Measurements from ENCODE around the gene SRSF9. TPM values are rescaled to one million over a fixed set of nuclear protein-coding genes. Genes with fewer than 3 reads are reported as not detected.
"Not testable (repeated sequence)": the region's sequence is repeated elsewhere in the genome, so short reads cannot be mapped to it uniquely, and the experiment has no call there.

Gene SRSF9
- total RNA-seq, 1 donor from 2014 or later, result 113 TPM

DNA sequence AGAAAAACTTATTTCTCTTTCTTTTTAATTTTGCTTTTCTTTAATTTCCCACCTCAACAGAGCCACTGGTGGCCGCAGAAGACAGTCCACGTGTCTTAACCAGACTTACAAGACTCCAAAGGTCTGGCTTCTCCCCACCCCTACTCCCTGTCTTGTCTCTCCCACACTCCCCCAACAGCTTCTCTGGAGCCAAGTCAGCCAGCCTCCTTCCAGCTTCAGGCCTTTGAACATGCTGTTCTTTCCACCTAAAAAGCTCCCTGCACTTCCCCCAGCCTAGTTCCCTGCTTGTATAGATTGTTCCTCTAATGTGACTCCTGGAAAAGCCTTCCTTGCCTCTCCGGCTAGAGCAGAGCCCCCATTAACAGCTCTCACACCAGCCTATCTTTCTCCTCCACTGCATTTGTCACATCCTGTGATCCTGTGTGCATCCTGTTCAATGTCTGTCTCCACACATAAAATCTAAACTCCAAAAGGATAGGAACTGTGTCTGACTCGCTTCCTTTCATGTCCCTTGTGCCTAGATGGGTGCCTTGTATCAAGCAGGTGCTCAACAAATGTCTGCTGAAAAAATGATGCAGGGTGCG, 18.6 kb upstream of the SRSF9 start:
- DNase-seq (ENCODE audit: low spot score), result no peak
- Mint-ChIP-seq H3K27me3 (ENCODE audit: low read depth) (no peaks in the 10 kb centered on the region), H3K9me3 (ENCODE audit: low read depth) (no peaks in the 10 kb centered on the region), H3K4me1 (ENCODE audit: low read depth) (no peaks in the 10 kb centered on the region), H3K27ac (ENCODE audit: unreplicated experiment) (no peak overlapping the region), H3K36me3 (ENCODE audit: low read depth) (peaks cover 3% of the 10 kb centered on the region), H3K4me3 (ENCODE audit: unreplicated experiment) (no peak overlapping the region)
- TF ChIP-seq, protein P1, sequence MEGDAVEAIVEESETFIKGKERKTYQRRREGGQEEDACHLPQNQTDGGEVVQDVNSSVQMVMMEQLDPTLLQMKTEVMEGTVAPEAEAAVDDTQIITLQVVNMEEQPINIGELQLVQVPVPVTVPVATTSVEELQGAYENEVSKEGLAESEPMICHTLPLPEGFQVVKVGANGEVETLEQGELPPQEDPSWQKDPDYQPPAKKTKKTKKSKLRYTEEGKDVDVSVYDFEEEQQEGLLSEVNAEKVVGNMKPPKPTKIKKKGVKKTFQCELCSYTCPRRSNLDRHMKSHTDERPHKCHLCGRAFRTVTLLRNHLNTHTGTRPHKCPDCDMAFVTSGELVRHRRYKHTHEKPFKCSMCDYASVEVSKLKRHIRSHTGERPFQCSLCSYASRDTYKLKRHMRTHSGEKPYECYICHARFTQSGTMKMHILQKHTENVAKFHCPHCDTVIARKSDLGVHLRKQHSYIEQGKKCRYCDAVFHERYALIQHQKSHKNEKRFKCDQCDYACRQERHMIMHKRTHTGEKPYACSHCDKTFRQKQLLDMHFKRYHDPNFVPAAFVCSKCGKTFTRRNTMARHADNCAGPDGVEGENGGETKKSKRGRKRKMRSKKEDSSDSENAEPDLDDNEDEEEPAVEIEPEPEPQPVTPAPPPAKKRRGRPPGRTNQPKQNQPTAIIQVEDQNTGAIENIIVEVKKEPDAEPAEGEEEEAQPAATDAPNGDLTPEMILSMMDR (IDR thresholded peaks at IDR 0.05), result no peak

DNA sequence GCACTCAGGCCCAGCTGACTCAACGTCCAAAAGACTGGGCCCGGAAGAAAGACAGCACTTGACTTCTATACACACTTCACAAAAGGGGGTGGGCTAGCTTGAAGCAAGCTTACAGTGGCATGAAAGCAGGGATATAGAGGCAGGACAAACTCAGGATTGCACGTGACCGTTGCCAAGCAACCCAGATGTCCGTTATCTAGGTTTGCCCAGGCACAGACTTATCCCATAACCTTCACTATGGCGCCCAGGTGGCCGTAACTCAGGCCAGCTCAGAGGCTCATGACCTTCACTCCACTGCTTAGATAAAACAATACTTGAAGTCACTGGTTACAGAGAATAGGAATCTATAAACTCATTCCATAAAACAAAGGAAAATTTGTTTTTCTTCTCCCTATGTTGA, 18.0 kb upstream of the SRSF9 start:
- H3K9me3 Mint-ChIP-seq (ENCODE audit: low read depth); H3K4me1 Mint-ChIP-seq (ENCODE audit: low read depth); DNase-seq (ENCODE audit: low spot score); H3K27ac Mint-ChIP-seq (ENCODE audit: unreplicated experiment); H3K4me3 Mint-ChIP-seq (ENCODE audit: unreplicated experiment); H3K36me3 Mint-ChIP-seq (ENCODE audit: low read depth); H3K27me3 Mint-ChIP-seq (ENCODE audit: low read depth): not testable (repeated sequence)

DNA sequence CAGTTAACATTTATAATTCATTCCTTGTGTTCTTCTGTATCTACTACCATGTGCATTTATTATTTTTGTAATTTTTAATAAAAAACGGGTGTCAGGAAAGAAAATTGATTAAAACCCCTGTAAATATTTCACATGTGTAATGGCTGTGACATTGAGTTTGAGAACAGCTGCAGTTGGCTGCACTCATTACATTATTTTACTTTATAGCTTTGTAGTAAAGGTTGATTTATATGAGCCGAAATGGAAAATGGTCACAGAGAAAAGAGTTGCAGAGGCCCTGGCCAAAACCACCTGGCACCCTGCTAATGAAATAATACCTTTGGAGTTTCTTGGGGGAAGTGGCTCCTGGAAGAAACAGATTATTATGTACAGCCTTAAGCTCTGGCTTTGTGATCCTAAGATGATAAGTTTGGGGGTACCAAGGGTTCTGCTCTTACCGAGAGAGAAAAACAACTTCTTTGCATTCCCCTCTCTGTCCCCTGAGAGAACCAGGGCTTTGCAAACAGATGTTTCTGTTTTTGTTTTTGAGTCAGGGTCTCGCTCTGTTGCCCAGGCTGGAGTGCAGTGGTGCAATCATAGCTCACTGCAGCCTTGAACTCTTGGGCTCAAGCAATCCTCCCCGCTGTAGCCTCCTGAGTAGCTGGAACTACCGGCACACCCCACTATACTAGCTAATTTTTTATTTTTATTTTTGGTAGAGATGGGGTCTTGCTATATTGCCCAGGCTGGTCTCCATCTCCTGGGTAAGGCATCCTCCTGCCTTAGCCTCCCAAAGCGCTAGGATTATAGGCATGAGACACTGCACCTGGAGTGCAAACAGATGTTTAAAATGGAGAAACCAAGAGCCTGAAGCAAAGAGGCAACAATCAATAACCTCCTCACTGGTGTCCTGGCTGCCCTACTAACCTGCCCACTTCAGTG, 16.7 kb upstream of the SRSF9 start:
- Mint-ChIP-seq H3K27ac (ENCODE audit: unreplicated experiment) (no peak overlapping the region), H3K4me1 (ENCODE audit: low read depth) (no peaks in the 10 kb centered on the region), H3K27me3 (ENCODE audit: low read depth) (no peaks in the 10 kb centered on the region), H3K4me3 (ENCODE audit: unreplicated experiment) (no peak overlapping the region), H3K9me3 (ENCODE audit: low read depth) (no peaks in the 10 kb centered on the region), H3K36me3 (ENCODE audit: low read depth) (peaks cover 5% of the 10 kb centered on the region)
- no peak for DNase-seq (ENCODE audit: low spot score)
- TF ChIP-seq, protein P1 (IDR thresholded peaks at IDR 0.05), result no peak

DNA sequence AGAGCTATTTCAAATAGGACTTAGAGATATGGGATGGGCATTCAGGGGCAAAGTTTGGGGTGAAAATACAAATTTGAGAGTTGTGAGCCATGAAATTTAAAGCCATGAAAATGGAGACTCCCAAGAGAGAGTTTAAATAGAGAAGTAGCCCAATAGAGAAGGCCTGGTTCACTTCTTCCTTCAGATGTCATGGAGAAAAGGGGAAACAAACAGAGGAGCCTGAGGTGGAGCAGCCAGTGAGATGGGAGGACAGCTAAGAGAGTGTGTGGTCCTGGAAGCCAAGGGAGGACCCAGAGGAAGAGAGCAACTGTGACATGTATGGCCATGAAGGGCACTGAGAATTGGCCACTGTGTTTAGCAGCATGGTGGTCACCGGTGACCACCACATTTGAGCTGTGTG, 14.1 kb upstream of the SRSF9 start:
- Mint-ChIP-seq H3K27me3 (ENCODE audit: low read depth) (no peaks in the 10 kb centered on the region), H3K27ac (ENCODE audit: unreplicated experiment) (no peak overlapping the region), H3K36me3 (ENCODE audit: low read depth) (peaks cover 3% of the 10 kb centered on the region), H3K4me3 (ENCODE audit: unreplicated experiment) (no peak overlapping the region), H3K9me3 (ENCODE audit: low read depth) (no peaks in the 10 kb centered on the region), H3K4me1 (ENCODE audit: low read depth) (no peaks in the 10 kb centered on the region)
- TF ChIP-seq, protein P1 (IDR thresholded peaks at IDR 0.05), result no peak
- DNase-seq (ENCODE audit: low spot score), result no peak

DNA sequence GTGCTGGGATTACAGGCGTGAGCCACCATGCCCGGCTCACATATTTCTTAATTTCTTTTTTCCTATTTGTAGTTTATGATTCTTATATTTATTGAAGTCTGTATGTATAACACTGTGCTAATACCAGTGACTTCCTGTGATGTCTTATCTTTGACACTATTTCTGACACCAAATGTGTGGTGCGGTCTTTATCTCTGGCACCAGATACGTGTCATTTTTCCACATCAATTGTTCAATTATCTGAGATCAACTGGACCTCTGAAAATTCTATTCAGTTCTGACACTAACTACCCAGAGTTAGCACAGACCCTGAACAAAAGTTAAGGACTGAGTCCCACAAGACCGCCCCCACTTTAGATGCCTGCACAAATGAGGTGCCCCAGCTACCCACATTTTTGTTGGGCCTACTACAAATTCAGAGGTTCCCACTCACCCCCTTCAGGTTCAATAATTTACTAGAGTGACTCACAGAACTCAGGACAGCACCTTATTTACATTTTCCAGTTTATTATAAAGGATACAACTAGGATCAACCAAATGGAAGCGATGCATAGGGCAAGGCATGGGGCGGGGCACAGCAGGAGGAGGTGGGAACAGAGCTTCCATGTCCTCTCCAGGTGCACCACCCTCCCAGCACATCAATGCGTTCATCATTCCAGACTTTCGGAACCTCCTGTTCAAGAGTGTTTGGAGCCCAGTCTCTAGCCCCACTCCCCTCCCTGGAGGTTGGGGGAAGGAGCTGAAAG, 11.6 kb upstream of the SRSF9 start:
- Mint-ChIP-seq H3K27me3 (ENCODE audit: low read depth) (no peaks in the 10 kb centered on the region), H3K36me3 (ENCODE audit: low read depth) (peaks cover 3% of the 10 kb centered on the region), H3K4me1 (ENCODE audit: low read depth) (peaks cover 3% of the 10 kb centered on the region), H3K4me3 (ENCODE audit: unreplicated experiment) (no peak overlapping the region), H3K27ac (ENCODE audit: unreplicated experiment) (no peak overlapping the region), H3K9me3 (ENCODE audit: low read depth) (no peaks in the 10 kb centered on the region)
- DNase-seq (ENCODE audit: low spot score), result no peak
- TF ChIP-seq, protein P1 (IDR thresholded peaks at IDR 0.05), result no peak
